GM18520 (cell line): ENCODE results near the gene KCNJ1.
A peak's percentile ranks its signal among the peaks of the same experiment; 100 is the strongest.

ENCODE experiments used
- ATAC-seq: cut with Tn5 transposase; IDR thresholded peaks from one replicate; pipeline ENCODE4 v1.9.1; 2021; ENCODE audit not compliant: unreplicated experiment

The KCNJ1 gene

GRCh38 chr11:128884703-128885338 is 17.7 kb upstream of the KCNJ1 start:
- ATAC-seq = peak; percentile 63

GRCh38 chr11:128884054-128884453 is 17.0 kb upstream of the KCNJ1 start:
- ATAC-seq = no peak

GRCh38 chr11:128882451-128882850 is 15.4 kb upstream of the KCNJ1 start:
- no peak for ATAC-seq

GRCh38 chr11:128881221-128881620 is 14.1 kb upstream of the KCNJ1 start:
- ATAC-seq = no peak

GRCh38 chr11:128879817-128880216 is 12.7 kb upstream of the KCNJ1 start:
- ATAC-seq = no peak

- ATAC-seq = no peak
Observed at GRCh38 chr11:128878455-128878854, 11.4 kb upstream of the KCNJ1 start.

- ATAC-seq = no peak
Observed at GRCh38 chr11:128877726-128878125, 10.6 kb upstream of the KCNJ1 start.

GRCh38 chr11:128876133-128876650 is 9.1 kb upstream of the KCNJ1 start:
- no peak for ATAC-seq

GRCh38 chr11:128874427-128874826 is 7.3 kb upstream of the KCNJ1 start:
- ATAC-seq = no peak

GRCh38 chr11:128872594-128872993 is 5.5 kb upstream of the KCNJ1 start:
- no peak for ATAC-seq

- ATAC-seq = no peak
Observed at GRCh38 chr11:128872094-128872493, 5.0 kb upstream of the KCNJ1 start.

GRCh38 chr11:128871168-128871610 is 4.1 kb upstream of the KCNJ1 start:
- ATAC-seq = no peak

GRCh38 chr11:128868841-128869671 is 2.0 kb upstream of the KCNJ1 start:
- no peak for ATAC-seq

GRCh38 chr11:128865490-128865889 is 1.6 kb downstream of the KCNJ1 start:
- ATAC-seq = no peak

- no peak for ATAC-seq
Observed at GRCh38 chr11:128862908-128863660, 4.0 kb downstream of the KCNJ1 start.

- no peak for ATAC-seq
Observed at GRCh38 chr11:128862406-128862805, 4.7 kb downstream of the KCNJ1 start.

GRCh38 chr11:128860571-128861361 is 6.3 kb downstream of the KCNJ1 start:
- no peak for ATAC-seq

GRCh38 chr11:128859563-128860441 is 7.3 kb downstream of the KCNJ1 start:
- ATAC-seq = peak; percentile 67

GRCh38 chr11:128857341-128857740 is 9.8 kb downstream of the KCNJ1 start:
- ATAC-seq = no peak

GRCh38 chr11:128856241-128856640 is 10.9 kb downstream of the KCNJ1 start:
- ATAC-seq = no peak
